GM18498 (cell line): ENCODE measurements around the gene PADI3.

ENCODE experiments used
- ATAC-seq: cut with Tn5 transposase; IDR thresholded peaks from one replicate; pipeline ENCODE4 v1.9.1; 2021; ENCODE audit warnings: mild to moderate bottlenecking, moderate library complexity; ENCODE audit not compliant: unreplicated experiment

Gene PADI3

DNA sequence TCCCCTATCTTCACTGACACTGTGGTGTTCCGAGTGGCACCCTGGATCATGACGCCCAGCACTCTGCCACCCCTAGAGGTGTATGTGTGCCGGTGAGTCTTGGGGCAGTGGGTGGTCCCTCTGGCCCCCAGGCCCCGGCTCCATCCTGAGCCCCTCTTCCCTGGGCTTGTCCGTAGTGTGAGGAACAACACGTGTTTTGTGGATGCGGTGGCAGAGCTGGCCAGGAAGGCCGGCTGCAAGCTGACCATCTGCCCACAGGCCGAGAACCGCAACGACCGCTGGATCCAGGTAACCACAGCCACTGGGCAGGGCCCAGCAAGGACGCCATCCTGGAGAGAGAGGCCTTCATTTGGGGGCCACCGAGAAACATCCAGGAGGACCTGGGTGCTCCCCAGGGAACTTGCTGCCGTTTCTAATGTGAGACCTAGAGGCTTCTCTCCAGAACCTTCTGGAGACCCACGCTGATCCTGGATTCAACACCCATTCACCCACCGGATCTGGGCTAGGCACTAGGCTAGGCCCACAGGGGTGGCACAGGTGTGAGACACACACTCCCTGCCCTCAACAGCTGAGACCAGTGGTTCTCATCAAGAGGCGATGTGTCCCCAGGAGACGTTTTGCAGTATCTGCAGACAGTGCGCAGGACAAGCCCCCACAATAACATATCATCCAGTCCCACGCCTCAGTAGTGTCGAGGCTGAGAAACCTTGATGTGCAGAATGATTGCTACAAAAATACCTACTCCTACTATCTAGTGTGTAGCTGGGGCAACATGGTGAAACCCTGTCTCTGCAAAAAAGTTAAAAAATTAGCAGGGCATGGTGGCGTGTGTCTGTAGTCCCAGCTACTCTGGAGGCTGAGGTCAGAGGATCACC lies 22.2 kb downstream of the PADI3 start:
- ATAC-seq = no peak

GRCh38 chr1:17272066-17272465 lies 23.2 kb downstream of the PADI3 start:
- ATAC-seq = no peak

DNA sequence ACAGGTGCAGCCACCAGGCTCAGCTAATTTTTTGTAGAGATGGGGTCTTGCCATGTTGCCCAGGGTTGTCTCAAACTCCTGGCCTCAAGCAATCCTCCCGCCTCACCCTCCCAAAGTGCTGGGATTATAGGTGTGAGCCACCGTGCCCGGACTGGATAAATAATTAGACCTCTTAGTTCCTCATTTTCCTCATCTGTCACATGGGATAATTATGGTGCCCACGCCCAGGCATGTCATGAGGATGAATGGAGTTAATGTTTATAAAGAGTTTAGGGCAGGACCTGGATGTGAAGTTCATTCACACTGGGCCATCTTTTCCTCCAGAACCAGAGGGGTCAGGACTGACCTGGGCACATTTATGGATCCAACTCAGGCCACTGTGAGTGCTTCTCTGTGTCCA lies 23.7 kb downstream of the PADI3 start:
- ATAC-seq = no peak

DNA sequence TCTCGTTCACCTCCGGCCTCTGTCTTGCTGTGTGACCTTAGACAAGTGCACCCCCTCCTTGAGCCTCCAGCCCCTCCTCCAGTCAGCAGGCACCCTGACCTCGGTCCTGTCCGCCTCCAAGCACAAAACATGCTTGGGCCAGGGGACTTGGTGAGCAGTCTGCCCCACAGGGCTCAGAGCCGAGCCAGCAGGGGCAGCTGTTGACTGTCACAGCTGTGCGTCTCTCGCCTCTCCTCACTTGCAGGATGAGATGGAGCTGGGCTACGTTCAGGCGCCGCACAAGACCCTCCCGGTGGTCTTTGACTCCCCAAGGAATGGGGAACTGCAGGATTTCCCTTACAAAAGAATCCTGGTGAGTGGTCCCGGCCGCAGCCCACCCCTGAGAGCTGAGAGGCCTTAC lies 24.2 kb downstream of the PADI3 start:
- ATAC-seq = no peak

GRCh38 chr1:17274186-17275170 lies 25.6 kb downstream of the PADI3 start:
- ATAC-seq = no peak

DNA sequence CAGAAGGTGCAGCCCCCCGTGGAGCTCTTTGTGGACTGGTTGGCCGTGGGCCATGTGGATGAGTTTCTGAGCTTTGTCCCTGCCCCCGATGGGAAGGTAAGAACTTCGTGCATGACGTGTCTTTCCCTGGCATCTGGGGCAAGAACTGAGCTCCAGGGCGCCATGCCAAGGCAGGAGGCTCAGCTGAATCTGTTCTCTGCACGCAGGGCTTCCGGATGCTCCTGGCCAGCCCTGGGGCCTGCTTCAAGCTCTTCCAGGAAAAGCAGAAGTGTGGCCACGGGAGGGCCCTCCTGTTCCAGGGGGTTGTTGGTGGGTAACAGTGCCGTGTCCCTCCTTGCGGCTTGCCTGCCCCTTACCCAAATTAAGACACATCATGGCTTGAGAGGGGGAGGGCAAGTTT lies 27.7 kb downstream of the PADI3 start:
- no peak for ATAC-seq

DNA sequence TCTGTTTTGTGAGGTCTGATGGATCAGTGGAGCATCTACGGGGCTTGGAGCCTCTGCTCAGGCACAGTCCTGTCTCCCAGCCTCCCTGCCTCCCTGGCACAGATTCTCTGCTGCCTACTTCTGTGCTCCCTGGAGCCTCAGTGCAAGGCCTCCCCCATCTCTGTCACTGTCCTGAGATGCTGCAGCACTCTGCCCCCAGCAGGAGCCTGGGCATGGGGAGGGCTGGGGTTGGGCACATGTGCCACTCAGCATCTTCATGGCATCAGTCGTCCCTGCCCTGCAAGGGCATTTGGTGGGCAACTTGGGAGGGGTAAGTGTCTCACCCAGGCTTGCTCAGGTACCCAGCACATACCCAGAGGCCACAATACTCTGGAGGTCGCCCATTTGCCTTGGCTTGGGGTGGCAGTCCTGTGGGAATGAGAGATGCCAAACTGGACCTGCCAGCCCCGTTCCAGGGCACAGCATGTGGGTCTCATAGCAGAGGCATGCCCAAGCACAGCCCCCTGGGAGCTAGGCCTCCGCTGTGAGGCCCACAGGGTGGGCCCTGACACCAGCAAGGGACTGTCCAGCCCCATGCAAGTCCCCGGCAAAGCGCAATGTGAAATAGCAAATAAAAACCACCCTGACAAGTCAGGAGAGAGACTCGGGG lies 28.7 kb downstream of the PADI3 start:
- ATAC-seq = no peak

DNA sequence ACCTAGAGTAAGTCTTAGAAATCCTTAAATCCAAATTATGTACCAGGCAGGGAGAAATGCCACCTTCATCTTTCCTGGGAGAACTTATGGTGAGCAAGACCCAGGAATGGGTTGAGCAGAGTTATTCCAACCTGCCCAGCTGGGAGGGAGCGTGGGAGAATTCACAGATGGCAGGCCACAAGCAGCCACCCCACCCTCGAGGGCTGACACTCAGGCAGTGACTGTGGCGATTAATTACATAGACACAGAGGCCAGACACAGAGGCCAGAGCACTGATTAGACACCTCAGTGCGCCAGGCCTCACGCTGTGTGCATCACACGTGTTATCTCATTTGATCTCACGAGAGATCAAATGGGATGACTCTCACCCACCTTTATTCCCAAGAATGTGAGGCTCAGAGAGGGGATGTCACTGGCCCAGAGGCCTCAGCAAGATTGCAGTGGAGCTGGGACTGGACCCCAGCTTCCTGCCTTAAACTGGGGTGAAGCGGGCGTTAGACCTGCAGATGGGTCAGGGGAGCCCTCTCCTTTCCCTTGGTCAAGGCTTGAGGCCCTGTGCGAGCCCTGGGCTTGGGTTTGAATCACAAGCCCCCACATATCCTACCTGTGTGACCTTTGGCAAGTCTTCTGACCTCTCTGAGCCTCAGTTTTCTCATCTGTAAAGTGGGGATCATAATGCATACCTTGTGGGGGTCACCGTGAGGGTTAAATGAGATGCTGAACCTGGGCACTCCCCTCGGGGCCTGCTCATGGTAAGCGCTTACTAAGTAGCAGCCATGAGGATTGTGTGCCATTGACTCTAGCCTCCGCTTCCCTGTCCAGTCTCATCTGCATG lies 30.3 kb downstream of the PADI3 start:
- ATAC-seq = no peak

GRCh38 chr1:17280436-17280835 lies 31.5 kb downstream of the PADI3 start:
- no peak for ATAC-seq

DNA sequence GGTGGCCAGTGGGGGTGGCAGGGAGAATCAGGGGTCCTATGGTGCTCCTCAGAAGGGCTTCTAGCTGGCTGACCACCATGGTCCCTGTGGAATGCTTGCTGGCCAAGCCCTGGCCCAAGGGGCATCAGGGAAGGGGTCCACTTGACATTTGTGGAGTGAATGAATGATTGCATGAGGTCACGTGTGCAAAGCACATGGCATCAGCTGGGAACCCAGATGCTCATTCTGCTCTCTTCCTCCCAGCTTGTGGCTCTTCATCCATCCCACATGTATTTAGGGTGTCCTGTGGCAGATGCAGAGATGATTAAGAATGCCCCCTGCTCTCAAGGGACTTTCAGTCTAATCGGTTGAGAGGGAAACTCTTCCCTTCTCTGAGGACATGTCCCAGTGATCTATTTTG lies 32.0 kb downstream of the PADI3 start:
- ATAC-seq = no peak

DNA sequence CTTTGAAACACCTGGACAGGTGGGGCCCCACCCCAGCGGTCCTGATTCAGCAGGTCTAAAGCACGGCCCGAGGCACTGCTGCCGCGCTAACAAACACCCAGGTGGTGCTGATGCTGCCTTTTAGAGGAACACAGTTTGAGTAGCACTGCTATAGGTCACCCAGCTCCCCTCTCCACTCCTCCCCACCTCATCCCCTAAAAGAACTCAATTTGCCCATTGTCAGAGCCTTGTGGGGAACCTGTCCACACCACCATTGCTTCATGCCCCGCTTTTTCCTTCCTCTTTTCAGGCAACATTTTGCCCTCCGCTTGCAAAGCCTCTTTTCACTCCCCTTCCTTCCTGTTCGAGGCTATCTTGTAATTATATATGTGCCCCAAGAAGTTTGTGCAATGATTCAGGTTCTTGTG lies 32.9 kb downstream of the PADI3 start:
- ATAC-seq = no peak

- ATAC-seq = no peak
These were observed 33.9 kb downstream of the PADI3 start for GRCh38 chr1:17282836-17283235.

- ATAC-seq = no peak
These were observed 37.7 kb downstream of the PADI3 start for GRCh38 chr1:17286646-17287045.

DNA sequence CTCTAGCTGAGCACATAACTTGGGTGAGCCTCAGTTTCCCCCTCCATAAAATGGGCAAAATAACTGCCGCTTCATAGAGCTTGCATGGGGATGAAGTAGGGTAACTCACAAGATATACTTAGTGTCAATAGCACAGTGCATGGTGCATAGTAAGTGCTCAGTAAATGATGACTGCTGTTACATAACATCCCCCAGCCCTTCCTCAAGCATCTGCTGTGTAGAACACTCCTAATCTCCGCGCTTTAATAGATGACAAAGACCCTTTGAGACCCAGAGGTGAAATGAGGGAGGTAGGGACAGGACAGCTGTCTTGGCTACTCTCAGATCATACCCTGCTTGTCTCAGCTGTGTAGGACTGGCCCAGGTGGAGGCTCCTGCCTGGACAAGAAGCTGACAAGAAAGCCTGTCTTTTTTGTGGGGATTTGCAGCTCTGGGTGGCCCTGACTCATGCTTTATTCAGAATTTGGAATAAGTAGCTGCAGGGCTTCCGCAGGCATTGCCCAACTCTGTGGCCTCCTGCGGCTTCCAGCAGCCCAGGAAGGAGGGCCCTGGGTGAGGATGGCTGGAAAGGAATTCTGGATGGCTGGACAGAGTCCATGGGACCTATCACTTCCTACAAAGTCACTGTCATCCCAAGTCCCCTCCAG lies 38.4 kb downstream of the PADI3 start:
- no peak for ATAC-seq

GRCh38 chr1:17289721-17290120 lies 40.8 kb downstream of the PADI3 start:
- ATAC-seq = no peak

GRCh38 chr1:17290553-17290952 lies 41.7 kb downstream of the PADI3 start:
- ATAC-seq = no peak

- ATAC-seq = no peak
These were observed 43.6 kb downstream of the PADI3 start for GRCh38 chr1:17292299-17293160.

- ATAC-seq = no peak
These were observed 45.0 kb downstream of the PADI3 start for GRCh38 chr1:17293681-17294425.
